ENCODE data around the gene TTF1.
"Not testable (repeated sequence)": the region's sequence is repeated elsewhere in the genome, so short reads cannot be mapped to it uniquely, and the experiment has no call there.

The TTF1 gene

GRCh38 chr9:132413926-132414325 lies 7.3 kb upstream of the TTF1 start:
- DNase-seq (ENCODE audit: low spot score) = no peak

GRCh38 chr9:132412089-132412488 lies 5.4 kb upstream of the TTF1 start:
- DNase-seq (ENCODE audit: low spot score) = no peak

- DNase-seq (ENCODE audit: low spot score) = no peak
Observed at GRCh38 chr9:132411091-132411508, 4.5 kb upstream of the TTF1 start.

- DNase-seq (ENCODE audit: low spot score) = no peak
Observed at GRCh38 chr9:132410642-132411041, 4.0 kb upstream of the TTF1 start.

GRCh38 chr9:132409828-132410528 lies 3.3 kb upstream of the TTF1 start, which contains the start of gene CFAP77:
Gene CFAP77 (plus strand): TSS chr9:132410211. CDS start chr9:132410272, 61 bp downstream.
- no peak for DNase-seq (ENCODE audit: low spot score)

- DNase-seq (ENCODE audit: low spot score) = no peak
Observed at GRCh38 chr9:132408521-132408920, 1.9 kb upstream of the TTF1 start.

GRCh38 chr9:132407196-132407595 lies 556 bp upstream of the TTF1 start:
- no peak for DNase-seq (ENCODE audit: low spot score)

- no peak for DNase-seq (ENCODE audit: low spot score)
Observed at GRCh38 chr9:132404228-132404881, 2.3 kb downstream of the TTF1 start.

- no peak for DNase-seq (ENCODE audit: low spot score)
Observed at GRCh38 chr9:132401824-132402223, 4.8 kb downstream of the TTF1 start.

- DNase-seq (ENCODE audit: low spot score) = no peak
Observed at GRCh38 chr9:132395560-132395959, 11.1 kb downstream of the TTF1 start.

GRCh38 chr9:132391449-132391848 lies 15.2 kb downstream of the TTF1 start:
- DNase-seq (ENCODE audit: low spot score) = no peak

- DNase-seq (ENCODE audit: low spot score) = no peak
Observed at GRCh38 chr9:132390966-132391365, 15.7 kb downstream of the TTF1 start.

GRCh38 chr9:132387133-132387532 lies 19.5 kb downstream of the TTF1 start:
- DNase-seq (ENCODE audit: low spot score) = no peak

GRCh38 chr9:132384376-132384775 lies 22.3 kb downstream of the TTF1 start:
- DNase-seq (ENCODE audit: low spot score) = no peak

GRCh38 chr9:132383462-132383883 lies 23.2 kb downstream of the TTF1 start:
- no peak for DNase-seq (ENCODE audit: low spot score)

- peak; percentile 57 for DNase-seq (ENCODE audit: low spot score)
Observed at GRCh38 chr9:132381966-132382541, 24.6 kb downstream of the TTF1 start.

- DNase-seq (ENCODE audit: low spot score) = not testable (repeated sequence)
Observed at GRCh38 chr9:132378416-132378815, 28.2 kb downstream of the TTF1 start.

GRCh38 chr9:132377769-132378168 lies 28.9 kb downstream of the TTF1 start:
- DNase-seq (ENCODE audit: low spot score) = not testable (repeated sequence)

- DNase-seq (ENCODE audit: low spot score) = peak; percentile 91
Observed at GRCh38 chr9:132372177-132373095, 34.2 kb downstream of the TTF1 start.

- no peak for DNase-seq (ENCODE audit: low spot score)
Observed at GRCh38 chr9:132370592-132370991, 36.0 kb downstream of the TTF1 start.

GRCh38 chr9:132369421-132369820 lies 37.2 kb downstream of the TTF1 start:
- no peak for DNase-seq (ENCODE audit: low spot score)
